Amygdala (tissue), 56 donors: ENCODE results near the gene TNFRSF12A.
A peak's percentile ranks its signal among the peaks of the same experiment; 100 is the strongest.

Experiments
- DNase-seq, 56 donors: peaks; one replicate each; lab custom pipeline; 2025; lab: John Stamatoyannopoulos, UW

TNFRSF12A gene

DNA sequence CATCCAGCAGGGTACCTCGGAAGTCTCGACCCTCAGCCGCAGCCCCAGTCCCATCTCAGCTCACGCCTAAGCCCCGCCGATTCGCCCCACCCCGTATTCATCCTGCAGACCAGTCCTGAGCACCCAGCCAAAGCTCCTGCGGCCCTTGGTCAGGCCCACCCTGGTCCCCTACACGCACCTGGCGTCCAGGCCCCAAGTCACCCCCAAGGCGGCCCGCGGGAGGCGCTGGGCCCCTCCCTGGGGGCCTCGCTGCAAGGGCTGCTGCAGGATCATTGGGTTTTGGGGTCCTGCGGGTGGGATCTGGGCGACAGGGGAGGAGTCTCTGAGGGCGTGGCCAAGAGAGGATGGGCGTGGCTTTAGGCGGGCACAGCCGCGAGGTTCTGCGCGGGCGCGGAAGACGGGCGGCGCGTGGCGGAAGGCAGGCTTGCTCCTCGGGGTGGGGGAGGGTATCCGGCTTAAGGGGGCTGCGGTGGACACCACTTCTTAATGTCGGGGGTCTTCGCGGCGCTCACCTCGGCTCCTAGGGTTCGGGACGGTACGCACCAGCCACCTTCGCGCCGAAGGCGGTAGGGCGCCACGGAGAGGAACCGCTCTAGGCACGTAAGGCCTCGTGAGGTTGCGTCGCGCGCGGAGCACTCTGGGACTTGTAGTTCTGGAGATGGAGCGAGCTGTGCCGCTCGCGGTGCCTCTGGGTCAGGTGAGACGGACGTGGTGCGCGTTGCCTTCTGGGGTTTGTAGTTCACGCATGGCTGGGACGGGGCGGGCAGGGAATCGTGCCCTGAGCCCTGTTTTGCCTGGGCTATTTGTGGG lies 3.7 kb downstream of the TNFRSF12A start, which contains the start of the genes HCFC1R1 and THOC6:
Gene HCFC1R1 (minus strand): TSS at position 274 of the 810 bp plus-strand sequence. CDS start 1 bp downstream, at position 273.
Gene THOC6 (plus strand): TSS at position 367 of the 810 bp plus-strand sequence. CDS start 292 bp downstream, at position 659.
- peak; percentile 70 to 98 (median 94) for DNase-seq

DNA sequence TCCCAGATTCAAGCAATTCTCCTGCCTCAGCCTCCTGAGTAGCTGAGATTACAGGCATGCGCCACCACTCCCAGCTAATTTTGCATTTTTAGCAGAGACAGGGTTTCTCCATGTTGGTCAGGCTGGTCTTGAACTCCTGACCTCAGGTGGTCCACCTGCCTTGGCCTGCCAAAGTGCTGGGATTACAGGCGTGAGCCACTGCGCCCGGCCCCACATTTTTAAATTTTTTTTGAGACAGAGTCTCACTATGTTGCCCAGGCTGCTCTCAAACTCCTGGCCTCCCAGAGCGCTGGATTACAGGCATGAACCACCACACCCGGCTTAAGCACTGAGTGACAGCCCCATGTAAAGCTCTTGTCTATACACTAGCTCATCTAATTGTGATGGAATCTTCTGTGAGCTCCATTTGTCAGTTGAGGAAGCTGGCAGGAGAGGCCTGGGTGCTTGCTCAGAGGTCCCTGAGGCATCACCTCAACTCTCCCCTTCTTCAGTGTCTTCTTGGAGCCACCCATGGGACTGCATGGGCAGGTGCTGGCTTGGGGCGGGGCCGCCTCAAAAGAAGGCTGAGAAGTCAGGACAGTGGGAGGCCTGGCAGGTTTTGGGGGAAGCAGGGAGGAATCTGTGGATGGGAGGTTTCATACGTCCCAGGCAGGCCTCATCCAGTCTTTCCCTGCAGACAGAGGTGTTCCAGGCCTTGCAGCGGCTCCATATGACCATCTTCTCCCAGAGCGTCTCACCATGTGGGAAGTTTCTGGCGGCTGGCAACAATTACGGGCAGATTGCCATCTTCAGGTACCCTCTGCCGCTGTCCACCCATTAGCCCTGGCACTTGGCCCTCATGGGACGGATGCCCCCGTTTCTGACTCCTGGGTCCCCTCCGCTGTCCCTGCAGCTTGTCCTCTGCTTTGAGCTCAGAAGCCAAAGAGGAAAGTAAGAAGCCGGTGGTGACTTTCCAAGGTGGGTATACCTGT lies 5.1 kb downstream of the TNFRSF12A start:
- DNase-seq: no peak

DNA sequence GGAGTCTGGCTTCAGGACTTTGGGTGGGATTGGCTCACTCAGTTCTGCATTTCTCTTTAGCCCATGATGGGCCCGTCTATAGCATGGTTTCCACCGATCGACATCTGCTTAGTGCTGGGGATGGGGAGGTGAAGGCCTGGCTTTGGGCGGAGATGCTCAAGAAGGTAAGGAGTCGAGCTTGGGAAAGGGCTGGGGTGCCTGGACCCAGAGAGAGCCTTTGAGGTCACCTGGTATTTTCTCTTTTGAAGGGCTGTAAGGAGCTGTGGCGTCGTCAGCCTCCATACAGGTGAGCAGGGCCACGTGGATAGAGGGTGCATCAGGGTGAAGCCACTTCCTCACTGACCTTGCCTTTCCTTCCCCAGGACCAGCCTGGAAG lies 5.8 kb downstream of the TNFRSF12A start:
- DNase-seq: no peak

DNA sequence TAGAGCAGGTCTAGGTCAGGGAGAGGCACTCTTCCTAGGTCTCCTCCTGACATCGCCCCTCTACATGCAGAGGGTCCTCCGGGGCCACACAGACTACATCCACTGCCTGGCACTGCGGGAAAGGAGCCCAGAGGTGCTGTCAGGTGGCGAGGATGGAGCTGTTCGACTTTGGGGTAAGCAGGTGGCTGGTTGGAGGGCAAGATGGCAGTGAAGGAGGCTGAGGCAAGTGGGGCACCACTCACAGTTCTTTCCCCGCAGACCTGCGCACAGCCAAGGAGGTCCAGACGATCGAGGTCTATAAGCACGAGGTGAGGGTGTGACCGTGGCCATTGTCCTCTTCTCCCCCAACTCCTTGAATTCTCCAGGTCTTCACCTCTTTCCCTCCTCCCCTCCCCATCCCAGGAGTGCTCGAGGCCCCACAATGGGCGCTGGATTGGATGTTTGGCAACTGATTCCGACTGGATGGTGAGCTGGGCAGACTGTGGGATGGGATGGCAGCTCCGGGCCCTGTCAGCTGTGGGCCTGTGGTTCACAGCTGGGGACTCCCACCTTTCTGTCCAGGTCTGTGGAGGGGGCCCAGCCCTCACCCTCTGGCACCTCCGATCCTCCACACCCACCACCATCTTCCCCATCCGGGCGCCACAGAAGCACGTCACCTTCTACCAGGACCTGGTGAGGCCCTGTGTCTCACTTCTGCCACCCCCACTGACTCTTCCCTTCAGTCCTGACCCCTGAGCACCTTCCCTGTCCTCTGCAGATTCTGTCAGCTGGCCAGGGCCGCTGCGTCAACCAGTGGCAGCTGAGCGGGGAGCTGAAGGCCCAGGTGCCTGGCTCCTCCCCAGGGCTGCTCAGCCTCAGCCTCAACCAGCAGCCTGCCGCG lies 6.7 kb downstream of the TNFRSF12A start:
- no peak for DNase-seq

DNA sequence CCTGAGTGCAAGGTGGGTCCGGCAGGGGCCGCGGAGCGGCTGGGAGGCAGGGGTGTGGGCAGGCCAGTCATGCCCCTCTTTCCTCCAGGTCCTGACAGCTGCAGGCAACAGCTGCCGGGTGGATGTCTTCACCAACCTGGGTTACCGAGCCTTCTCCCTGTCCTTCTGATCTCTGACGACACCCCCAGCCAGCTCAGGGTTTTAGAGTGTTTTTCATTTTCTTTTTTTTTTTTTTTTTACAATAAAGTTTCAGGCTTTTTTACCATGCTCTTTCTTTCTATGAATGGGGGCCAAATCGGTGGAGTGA lies 7.3 kb downstream of the TNFRSF12A start:
- no peak for DNase-seq

DNA sequence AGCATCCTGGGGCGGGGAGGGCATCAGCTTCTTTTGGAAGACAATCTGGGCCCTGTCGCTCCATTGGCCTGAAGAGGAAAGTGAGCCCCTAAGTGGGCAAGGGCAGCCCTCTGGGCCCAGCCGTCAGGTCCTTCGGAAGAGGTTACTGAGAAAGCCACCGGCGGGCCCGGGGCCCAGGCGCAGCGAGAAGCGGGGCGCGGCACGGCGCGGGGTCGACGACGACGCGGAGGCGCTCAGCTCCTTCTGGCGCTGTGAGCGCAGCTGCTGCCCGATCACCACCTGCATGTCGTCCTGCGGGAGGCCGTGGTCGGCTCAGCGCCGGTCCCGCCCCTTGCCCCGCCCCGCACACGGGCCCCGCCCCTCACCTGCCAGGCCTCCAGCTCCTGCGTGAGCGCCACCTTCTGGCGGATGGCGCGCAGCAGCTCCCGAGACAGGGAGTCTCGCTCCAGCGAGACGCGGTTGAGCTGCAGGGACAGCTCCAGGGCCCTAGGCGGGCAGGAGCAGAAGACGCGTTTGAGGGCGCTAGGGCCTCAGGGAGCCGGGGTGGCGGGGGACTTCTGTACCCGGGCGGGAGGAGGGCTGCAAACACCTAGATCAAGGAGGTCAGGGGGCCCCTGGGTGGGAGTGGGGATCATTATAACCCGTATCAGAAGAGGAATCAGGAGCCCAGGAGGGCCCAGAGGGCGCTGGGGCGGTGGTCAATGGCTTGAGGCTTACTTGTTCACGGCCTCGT lies 8.0 kb downstream of the TNFRSF12A start:
- DNase-seq: peak in 41 of 56 donors; percentile 14 to 77 (median 46)

DNA sequence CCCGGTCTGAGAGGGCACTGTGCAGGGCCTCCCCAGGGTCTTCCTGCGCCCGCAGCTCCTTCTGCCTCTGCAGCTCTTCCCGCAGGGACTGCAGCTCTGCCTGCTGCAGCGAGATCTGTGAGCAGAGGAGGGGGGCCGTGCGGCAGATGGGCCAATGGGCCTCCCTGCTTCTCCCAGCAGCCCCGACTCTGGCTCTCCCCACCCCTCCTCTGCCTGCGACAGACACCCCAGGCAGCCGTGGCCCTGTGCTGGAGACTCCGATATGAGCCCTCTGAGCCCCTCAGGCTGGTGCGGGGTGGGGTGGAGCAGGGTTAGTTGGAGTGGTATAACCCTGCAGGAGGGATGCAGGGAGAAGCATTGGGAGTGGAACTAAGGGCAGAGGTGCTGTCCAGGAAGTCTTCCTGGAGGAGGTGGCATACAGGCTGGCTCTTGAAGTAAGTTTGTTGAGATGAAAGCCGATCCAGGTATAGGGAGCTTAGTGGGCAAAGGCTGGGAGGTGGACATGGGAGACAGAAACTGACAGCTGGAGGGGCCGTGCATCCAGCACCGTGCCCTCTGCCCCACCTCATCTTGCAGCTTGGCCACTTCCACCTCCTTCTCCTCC lies 8.7 kb downstream of the TNFRSF12A start:
- DNase-seq: no peak

DNA sequence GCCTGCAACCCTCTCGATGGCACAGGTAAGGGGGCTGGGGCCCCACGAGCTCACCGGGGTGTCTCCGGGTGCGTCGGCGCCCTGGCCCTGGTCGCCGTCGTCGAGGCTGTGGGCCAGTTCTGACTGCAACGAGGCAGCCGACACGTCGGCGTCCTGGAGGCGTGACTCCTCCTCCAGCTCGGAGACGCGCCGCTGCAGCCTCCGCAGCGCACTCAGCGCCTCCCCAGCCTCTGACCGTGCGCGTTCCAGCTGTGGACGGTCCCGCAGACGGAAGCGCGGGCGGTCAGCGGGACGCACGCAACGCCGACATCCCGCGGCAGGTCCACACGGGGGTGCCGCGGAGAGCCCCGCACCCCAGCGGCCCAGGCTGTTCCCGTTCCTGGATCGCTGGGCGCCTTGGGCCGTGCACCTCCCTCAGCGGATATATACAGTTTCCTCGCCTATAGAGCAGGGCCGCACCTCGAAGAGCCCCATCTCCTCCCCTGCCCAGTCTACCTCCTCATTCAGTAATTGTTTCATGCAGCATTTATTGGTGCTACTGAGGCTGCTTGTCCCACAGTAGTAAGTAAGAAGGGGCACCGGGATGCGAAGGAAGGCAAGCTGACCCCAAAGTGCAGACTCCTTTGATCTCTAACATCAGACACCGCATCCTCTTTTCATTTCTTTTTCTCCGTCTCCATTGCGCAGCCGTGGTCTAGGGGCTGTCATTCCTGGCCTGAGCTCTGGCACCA lies 9.5 kb downstream of the TNFRSF12A start:
- no peak for DNase-seq

DNA sequence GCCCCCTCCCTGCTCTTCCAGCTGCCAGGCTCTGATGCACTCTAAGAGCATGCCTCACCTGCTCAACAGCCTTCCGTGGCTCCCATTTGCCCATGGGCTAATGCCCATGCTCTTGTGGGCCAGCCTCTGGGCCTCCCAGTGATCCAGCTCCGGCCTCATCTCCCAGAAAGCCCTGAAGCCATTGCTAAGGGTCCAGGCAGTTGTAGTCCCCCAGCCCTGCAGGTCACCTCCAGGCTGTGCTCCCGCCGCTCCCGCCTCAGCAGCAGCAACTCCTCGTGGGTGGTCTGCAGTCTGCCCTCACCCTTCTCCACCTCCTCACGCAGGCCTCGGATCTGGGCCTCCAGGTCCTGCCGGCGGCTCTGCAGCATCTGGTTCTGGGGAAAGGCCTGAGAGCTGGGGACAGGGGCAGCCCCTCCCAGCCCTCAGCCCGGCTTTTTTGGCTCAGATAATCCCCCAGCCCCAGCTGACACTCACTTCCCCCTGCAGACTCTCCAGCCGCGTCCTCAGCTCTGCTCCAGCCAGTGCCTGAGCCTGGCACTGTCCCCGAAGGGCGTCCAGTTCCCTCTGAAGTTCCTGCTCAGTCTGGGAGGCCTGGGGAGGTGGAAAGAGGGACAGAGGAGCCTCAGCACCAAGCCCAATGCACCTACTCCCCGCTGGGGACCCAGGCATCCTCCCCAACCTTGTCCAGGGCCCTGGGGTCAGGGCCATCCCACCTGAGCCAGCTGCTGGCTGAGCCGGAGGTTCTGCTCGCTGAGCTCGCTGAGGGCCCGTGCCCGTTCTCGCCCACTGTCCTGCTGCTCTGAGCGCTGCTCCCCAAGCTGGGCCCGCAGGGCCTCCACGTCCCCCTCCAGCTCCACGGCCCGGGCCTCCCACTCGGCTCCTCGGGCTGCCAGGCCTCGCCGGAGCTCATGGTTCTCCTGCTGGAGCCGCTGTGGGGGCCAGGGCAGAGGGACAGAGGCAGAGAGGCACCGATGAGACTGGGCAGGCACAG lies 10.3 kb downstream of the TNFRSF12A start:
- DNase-seq: no peak

DNA sequence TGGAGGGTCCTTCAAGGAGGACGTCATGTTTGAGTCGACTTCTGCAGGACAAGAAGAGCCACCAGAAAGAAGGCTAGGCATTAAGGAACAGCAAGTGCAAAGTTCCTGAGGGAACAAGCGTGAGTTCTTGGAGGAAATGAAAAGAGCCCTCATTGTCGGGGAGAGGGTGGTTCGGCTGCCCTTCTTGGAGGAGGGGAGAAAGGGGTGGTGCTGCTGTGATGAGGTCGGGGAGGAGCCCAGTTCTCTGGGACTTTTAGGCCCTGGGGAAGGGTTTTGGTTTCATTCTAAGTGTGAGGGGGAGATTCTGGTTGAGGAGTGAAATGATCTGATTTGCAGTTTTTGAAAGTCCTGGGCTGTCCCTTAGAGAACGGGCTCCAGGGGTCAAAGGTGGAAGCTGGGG lies 12.5 kb downstream of the TNFRSF12A start:
- no peak for DNase-seq

DNA sequence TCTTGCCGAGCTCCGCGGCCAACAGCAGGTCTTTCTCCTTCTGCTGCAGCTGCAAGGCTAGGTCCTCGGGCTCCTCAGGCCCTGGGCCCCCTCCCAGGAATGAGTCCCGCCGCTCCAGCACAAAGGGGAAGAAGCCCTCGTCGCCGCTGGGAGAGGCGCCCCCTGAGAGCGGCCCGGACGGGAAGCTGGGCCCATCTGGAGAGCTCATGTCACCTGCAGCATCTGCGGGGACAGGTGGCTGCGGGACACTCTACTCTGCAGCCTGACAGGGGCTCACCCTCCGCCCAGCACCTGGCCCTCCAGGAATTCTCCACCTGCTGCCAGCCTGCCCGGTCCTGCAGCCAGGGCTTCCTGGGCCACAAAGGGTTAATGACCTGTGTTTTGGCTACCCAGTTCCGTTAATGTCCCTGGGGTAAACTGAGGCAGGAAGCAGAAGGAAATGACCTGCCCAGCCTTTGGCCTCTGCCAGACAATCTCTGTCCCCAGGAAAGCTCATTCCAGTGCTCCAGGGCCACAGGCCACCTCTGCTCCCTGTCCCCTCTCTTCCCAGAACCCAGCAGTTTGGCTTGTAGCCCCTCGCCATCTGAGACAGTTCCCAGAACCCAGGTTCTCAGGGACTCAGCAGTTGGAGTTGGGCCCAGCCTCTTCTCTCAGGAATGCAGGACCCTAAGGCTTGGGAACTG lies 15.3 kb downstream of the TNFRSF12A start:
- DNase-seq: no peak

DNA sequence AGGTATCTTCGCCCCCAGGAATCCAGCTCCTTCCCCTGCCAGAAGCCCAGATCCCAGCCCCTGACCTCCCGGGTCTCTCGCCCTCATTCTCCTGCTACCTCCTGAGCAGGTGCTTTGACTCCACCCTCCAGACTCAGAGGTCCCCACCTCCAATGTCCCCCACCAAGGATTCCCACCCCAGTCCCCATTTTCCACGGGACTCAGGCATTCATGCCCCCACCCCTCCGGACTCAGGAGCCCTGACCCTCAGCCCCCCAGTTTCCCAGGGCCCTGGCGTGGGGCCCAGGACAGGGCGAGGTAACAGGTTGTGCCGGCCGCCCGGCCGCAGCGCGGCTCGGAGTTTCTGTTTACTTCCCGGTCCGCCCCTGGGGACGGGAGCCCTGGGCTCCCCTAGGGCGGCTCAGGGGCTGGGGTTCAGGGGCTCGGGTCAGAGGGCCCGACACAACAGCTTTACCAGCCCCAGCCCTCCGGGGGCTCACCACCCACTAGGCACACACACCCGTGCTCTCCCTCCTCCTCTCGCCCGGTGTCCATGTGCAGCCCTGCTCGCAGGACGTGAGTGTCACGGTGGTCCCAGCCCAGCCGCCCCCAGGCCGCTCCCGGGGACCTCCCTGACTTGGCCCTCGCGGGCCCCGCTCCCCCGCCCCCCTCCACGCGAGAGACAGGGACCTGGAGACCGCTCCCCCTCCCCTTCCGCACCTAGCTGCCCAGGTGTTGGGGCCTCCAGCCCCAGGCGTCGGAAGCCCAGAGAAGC lies 16.0 kb downstream of the TNFRSF12A start:
- no peak for DNase-seq

DNA sequence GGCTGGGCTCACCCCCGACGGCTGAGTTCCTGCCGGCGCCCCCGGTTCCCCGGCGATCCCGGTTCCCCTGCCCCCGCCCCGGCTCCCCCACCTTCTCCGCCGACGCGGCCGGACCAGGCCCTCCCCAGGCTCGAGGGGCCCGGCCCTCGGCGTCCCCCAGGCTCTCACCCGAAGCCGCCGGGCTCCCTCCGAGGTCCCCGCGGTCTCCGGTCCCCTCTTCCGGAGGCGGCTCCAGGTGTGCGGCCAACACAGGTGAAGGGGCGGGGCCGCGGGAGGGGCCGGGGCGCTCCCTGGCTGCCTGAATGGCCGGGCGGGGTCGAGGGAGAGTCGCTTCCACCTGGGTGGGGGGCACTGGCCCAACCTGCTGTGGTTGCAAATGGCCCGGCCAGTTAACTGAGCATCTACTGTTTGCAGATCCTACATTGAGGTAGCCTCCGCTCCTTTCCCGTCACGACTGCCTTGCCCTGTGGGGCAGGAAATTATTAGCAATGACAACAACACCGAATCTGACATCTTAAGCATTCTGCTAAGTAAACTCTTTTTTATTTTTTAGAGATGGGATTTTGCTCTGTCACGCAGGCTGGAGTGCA lies 16.7 kb downstream of the TNFRSF12A start, which contains the start of gene BICDL2:
Gene BICDL2 (minus strand): TSS at position 219 of the 590 bp plus-strand sequence. CDS start 1,448 bp downstream, outside the sequence.
- no peak for DNase-seq

DNA sequence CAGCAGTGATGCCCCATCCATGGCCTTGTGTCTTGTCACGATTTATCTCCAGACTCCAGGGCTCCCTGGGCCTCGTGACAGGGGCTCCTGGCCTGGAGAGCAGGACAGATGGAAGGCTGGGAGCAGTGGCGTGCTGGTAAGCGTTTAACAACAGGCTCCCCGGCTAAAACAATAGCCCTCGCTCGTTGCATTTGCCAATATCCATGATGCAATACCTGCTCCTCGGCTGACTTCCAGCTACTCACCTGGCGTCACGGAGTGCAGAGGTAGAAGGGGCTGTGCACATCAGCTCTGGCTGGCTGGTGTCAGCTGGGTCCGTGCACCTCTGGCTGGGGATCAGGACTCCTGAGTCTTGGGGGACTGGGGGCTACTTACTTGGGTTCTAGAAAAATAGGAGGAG lies 18.1 kb downstream of the TNFRSF12A start:
- DNase-seq: no peak

DNA sequence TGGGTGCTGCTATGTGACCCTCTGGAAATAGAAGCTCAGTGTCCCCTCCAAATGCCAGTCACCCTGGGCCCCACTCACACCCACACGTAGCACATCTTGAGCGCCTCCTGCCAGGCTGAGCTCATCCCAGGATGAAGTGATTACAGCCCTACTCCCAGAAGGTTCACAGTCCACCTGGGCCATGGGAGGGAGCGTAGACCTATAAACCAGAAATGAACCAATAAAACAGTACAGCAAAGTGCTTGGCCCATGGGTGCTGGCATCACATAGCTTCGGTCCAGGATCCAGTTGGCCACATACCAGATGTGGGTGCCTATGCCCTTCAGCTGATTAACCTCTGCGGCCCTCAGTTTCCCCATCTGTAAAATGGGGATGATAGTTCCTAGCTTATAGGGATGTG lies 18.7 kb downstream of the TNFRSF12A start:
- DNase-seq: no peak
